Stimulated activated CD4-positive, alpha-beta T cell treated with anti-CD3 and anti-CD28 coated beads, Interleukin-2, amount 100 ng/mL, for 4 hours (primary cell): ENCODE results near the gene TMED8.
"Not testable (repeated sequence)": the region's sequence is repeated elsewhere in the genome, so short reads cannot be mapped to it uniquely, and the experiment has no call there.

Experiments
- DNase-seq: peaks from one replicate; pipeline ENCODE4 v3.0.0-alpha.2; 2020; ENCODE audit warnings: low read depth

The TMED8 gene, protein sequence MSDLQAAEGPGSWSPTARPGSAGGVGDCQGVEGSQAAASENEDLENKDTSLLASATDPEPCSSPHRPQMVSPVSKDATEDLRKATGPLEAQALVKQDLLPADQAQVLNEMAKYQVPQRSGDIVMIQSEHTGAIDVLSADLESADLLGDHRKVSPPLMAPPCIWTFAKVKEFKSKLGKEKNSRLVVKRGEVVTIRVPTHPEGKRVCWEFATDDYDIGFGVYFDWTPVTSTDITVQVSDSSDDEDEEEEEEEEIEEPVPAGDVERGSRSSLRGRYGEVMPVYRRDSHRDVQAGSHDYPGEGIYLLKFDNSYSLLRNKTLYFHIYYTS

DNA sequence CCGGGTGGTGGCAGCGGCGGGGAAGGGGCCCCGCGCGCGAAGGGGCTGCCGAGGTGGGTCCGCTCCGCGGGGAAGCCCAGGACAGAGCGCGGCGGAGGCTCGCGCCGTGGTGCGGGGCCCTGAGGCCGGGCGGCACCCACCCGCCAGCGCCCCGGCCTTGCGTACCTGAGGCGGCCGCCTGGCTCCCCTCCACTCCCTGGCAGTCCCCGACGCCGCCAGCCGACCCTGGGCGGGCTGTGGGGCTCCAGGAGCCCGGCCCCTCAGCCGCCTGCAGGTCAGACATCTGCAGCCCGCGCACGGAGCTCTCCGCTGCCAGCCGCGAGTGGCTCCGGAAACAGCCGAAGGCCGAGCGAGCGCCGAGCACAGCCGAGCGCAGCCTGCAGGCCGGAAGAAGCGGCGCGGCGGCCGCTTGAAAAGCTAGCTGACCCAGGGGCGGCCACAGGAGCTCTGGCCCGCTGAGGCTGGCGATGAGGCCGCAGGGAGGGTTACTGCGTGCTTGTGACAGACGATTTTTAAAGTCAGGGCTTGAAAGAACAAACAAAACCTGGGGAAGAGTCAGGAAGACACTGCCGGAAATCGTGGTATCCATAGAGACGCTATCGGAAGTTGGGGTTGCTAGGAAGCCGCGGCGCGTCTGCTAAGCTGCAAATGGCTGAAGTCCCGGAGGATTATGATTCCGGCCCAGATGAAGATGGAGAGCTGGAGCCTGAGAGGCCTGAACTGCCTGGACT, at the start of gene TMED8, which contains the start of gene SAMD15:
Gene TMED8, minus strand, starts transcription at position 324 of the 731 bp plus-strand sequence. Its CDS starts 41 bp downstream, at position 283.
Gene SAMD15, plus strand, starts transcription at position 609 of the 731 bp plus-strand sequence. Its CDS starts 40 bp downstream, at position 649.
- DNase-seq = peak; percentile 70

DNA sequence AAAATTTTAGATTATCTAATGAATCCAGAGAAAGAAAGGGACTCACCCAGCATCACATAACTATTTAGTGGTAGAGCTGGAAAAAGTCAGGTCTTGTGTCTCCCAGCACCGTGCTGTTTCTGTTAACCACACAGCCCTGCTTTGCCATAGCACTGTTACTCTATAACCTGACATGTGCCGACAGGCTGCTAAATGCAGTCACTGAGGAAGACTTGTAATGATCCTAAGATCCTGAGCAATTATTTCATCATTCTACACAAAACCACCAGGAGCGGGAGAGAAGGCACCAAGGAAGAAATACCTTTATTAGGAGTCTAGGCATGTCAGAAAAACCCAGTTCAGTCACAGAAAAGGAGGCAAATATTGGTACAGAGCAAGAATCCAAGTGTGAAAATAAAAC, 49.5 kb upstream of the TMED8 start:
- no peak for DNase-seq

DNA sequence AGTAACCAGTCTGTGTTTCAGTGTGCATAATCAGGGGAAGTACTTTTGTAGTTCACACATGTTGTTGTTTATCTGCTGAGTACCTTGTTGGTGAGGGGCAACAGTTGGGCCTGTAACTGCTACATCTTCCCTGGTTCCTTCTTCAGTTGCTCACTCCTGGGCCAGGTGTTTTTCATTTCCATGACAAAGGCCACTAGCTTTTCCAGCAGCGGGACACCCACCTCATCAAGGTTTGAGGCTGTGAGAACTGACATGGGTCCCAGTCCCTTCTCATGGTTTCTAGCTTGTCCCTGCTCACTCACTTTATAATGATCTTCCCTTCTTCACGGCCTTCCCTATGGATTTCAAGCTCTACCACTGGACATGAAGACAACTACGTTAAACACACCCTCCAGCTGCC, 48.0 kb upstream of the TMED8 start:
- no peak for DNase-seq

DNA sequence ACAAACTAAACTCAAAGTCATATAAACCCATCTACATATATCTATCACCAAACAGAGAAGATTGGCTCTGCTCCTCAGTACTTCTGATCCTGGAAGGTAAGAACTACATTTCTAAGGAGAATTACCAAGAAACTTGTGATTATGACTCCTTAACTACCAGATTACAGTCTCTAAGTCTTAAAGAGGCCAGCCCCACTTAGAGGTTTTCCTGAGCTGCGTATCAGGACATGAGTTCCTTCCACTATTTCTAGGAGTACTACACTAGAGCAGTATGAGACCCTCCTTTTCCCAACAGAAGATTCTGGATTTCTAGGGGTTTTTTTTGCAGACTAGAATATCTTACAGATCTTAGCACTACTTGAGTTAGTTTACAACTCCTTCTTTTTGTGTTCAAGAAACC, 46.5 kb upstream of the TMED8 start, which contains the start of gene NOXRED1:
Gene NOXRED1, minus strand, starts transcription at position 101 of the 400 bp plus-strand sequence. CDS start 634 bp downstream, outside the sequence.
- DNase-seq = no peak

DNA sequence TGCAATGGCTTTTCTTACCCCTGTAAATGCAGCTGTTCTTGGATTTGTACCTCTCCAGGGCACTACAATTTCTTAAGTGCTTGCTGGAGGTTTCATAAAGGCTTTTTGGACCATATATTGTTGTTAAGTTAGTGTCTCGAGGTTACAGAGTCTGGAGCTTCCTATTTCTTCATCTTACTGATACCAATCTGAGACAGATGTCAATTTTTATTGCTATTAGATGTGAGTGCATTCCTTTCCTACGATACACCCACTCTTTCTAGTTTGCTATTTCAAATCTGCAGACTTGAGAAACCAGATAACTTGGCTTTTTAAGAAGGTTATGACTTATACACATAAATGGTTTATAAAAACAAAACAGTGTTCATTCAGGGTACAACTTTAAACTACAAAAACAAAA, 44.3 kb upstream of the TMED8 start:
- no peak for DNase-seq

DNA sequence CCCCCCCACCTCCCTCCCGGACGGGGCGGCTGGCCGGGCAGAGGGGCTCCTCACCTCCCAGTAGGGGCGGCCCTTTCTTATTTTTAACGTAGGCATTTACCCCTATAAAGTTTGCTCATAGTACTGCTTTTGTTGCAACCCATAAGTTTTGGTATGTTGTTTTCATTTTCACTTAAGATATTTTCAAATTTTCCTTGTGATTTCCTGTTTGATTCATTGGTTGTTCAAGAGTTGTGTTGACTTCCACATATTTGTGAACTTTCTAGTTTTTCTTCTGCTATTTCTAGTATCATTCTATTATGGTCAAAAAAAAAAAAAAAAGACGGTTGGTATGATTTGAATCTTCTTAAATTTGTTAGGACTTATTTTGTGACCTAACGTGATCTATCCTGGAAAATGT, 39.9 kb upstream of the TMED8 start:
- no peak for DNase-seq

DNA sequence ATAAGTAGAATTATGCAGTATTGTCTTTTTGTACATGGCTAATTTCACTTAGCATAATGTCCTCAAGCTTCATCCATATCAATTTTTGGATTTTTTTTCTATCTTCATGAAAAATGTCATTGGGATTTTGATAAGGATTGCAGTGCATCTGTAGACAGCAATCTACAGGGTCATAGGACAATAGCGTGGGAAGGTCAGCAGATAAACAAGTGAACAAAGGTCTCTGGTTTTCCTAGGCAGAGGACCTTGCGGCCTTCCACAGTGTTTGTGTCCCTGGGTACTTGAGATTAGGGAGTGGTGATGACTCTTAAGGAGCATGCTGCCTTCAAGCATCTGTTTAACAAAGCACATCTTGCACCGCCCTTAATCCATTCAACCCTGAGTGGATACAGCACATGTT, 39.2 kb upstream of the TMED8 start:
- not testable (repeated sequence) for DNase-seq

DNA sequence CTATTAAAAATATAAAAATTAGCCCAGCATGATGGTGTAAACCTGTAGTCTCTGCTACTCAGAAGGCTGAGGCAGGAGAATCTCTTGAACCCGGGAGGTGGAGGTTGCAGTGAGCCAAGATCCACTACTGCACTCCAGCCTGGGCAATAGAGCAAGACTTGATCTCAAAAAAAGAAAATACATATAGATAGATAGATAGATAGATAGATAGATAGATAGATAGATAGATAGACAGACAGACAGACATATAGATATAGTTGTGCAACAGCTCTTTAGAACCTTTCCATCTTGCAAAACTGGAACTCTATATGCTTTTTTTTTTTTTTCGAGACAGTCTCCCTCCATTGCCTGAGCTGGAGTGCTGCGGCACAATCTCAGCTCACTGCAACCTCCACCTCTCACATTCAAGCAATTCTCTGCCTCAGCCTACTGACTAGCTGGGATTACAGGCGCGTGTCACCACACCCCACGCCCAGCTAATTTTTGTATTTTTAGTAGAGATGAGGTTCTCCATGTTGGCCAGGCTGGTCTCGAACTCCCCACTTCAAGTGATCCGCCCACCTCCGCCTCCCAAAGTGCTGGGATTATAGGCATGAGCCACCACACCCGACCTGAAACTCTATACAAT, 38.6 kb upstream of the TMED8 start:
- DNase-seq = not testable (repeated sequence)

DNA sequence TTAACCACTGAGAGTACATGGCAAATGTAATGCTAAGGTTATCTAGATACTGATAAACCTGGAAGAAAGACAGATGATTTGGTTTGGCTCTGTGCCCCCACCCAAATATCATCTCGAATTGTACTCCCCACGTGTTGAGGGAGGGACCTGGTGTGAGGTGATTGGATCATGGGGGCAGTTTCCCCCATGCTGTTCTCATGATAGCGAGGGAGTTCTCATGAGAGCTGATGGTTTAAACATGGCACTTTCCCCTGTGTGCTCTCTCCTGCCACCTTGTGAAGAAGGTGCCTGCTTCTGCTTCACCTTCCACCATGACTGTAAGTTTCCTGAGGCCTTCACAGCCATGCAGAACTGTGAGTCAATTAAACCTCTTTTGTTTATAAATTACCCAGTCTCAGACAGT, 32.2 kb upstream of the TMED8 start:
- DNase-seq = no peak

DNA sequence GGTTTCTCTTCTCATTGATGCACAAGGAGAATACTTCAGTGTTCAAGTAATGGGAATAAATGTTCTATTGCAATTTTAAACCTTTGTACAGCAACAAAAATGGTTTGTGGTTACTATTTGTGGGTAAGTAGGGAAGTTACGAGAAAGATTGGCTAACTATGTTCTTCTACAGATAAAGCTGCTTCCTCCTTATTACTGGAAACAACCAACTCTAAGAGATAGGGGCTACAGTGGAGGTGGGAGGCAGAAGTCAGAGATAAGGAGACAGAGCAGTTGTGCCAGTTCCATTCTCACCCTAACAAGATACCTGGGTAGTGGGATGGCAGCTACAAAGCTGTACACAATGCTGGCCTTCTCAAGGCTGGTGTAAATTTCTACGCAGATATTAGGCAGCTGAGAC, 30.3 kb upstream of the TMED8 start:
- DNase-seq = no peak

DNA sequence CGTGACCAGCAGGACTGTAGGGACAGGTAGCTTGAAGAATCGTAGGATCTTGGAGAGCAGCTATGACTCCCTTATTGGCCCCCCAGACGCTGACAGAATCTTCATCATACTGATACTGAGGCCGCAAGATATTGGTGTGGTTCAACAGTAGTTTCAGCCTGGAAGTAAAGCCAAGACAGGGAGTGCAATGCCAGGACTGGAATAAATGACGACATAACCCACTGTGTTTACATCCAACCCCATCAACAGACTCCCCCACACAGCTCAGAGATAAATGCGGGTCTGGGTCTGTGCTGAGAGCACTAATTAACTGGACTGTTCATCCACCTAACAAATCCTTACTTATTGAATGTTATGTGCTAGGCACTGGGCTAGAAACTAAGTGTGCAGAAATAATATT, 29.8 kb upstream of the TMED8 start:
- DNase-seq = no peak

DNA sequence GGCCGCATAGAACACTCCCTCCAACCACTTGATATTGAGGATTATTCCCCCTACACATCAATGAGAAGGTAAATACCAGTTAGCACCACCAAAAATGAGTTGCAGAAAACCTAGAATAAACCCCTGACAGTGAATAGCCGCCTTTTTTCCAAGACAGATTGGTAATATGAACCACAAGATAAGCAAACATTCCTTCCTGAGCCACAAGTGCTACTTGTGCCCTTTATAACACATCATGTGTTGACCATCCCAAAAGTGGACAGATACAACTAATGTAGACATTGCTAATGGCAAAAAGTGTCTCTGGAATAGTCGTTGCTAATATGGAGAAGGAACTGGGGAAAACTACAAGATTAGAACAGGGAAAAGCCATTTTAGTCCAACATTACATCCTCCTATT, 29.2 kb upstream of the TMED8 start:
- DNase-seq = no peak

DNA sequence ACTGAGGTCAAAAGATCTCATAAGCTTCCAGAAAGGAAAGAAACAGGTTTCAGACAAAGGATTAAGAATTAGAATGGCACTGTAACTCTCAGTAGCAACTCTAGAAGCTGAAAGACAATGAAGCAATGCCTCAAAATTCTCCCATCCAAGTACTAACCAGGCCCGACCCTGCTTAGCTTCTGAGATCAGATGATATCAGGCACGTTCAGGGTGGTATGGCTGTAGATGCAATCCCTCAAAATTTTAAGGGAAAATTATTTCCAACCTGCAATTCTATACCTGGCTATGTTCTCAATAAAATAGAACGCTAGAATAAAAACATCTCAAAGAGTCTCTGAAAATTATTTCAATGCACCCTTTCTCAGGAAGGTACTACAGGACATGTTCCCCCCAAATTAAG, 26.9 kb upstream of the TMED8 start:
- DNase-seq = no peak

DNA sequence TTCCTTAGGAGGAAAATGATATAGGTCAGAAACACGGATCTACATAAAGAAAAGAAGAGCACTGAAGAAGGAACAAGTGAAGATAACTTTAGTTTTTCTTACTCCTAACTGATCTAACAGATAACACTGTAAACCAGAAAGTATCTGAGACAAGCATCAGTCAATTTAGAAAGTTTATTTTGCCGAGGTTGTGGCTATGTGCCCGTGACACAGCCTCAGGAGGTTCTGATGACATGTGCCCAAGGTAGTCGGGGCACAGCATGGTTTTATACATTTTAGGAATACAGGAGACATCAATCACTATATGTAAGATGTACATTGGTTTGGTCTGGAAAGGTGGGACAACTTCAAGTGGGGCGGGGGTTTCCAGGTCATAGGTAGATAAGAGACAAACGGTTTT, 23.3 kb upstream of the TMED8 start:
- DNase-seq = no peak

DNA sequence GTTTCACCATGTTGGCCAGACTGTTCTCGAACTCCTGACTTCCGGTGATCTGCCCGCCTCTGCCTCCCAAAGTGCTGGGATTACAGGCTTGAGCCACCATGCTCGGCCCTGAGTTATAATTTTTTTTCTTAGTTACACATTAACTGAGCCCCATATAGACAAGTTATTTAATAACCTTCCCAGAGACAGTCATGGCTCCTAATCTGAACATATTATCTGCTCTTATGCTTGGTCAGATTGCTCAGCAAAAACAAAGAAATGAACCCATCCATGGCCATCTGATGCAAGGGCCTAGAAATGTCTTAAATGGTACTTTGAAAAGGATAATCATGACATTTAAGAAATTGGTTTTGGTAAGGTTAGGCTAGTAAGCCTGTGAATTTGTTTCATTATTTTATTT, 13.3 kb upstream of the TMED8 start:
- no peak for DNase-seq

DNA sequence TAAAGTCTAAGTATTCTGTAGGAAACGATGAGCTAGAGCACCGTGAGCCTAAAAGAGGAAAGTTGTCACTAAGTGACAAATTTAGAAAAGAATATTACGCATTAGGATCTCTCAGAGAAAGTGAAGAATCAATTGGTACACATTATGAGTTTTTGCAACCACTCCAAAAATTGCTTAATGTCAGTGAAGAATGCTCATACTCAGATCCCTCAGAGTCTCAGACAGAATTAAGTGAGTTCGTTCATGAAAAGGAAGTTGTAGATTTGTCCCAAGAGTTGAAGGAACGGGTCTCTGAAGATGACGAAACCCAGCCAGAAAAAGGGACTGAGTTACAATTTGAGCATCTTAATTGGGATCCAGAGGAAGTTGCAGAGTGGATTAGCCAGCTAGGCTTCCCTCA, 1.8 kb upstream of the TMED8 start:
- no peak for DNase-seq

DNA sequence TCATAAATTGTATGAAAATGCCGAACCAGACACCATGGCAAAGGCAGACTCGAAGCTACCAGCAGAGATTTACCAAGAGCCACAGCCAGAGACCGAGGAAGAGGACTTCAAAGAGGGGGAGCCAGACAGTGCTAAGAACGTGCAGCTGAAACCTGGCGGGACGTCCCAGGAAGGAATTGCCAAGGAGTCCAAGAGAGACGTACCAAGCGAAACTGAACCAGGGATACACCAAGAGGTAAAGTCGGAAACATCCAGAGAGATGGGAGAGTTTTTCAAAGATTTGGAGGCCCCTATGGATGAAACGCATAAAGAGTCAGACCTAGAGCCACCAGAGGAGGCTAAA, 579 bp upstream of the TMED8 start:
- DNase-seq = no peak

DNA sequence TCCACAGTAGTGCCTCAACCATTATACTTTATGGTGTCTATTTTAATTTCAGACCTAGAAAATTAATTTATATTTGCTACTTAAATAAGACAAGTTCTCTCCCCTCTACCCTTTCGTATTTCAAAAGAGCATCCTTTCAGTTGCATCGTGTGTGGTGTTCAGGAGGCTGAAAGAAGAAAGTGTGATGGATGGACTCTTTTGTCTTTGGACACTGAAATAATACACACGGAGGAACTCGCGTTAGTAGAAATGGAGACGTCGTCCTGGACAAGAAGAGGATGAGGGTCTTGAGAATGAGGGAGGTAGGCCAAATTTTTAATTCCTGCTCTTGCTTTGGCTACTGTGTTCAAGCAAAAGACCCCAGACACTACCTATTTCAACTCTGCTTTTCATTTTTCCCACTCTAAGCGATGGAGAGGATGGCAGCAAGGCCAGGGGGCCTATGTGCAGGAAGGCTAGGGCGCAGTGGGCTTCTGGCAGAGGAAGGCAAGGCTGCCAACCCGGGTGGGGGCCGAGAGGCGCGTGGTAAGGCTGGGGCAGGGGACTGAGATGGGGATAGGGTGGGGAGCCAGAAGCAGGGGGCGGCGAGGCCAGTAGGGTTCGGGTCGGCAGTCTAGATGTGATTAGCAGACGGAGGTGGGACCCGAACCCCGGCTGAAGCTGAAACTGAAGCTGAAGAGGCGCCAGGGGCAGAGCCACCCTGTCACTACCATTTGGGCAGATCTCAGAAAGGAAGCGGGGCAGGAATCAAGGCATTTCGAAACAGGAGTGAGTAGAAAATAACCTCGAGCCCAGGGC, 722 bp downstream of the TMED8 start:
- DNase-seq = peak; percentile 13

DNA sequence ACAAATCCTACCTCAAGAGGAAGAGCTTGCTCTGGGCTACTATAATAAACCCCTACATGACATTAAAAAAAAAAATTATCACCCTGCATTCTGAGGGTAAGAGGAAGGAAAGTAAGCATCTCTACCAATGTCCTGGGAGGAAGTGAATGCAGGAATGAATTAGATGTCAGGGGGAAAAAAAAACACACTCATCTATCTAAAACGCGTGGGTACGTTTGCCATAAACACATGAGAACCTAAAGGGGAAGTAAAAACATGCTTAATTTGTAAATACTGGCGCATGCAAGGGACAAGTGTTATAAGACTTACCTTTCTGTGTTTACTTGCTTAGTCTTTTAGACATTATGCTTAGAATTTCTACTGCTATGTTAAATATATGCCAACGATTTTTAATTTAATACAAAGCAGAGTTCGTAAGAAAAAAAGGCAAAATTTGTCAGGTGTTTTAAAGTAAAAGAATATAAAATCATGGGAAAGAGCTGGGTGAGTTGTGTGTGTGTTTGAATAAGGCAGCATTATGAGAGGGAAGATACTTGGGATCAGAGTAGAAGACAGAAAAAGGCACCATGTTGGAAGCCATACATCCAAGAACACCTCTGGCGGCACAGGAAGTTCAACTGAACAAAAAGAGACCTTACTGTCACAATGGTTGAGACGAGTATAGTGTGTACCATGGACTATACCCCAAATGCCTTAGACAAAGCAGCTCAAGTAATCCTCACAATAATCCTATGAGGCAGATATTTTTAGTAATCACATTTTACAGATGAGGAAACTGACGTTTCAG, 1.5 kb downstream of the TMED8 start:
- DNase-seq = no peak

DNA sequence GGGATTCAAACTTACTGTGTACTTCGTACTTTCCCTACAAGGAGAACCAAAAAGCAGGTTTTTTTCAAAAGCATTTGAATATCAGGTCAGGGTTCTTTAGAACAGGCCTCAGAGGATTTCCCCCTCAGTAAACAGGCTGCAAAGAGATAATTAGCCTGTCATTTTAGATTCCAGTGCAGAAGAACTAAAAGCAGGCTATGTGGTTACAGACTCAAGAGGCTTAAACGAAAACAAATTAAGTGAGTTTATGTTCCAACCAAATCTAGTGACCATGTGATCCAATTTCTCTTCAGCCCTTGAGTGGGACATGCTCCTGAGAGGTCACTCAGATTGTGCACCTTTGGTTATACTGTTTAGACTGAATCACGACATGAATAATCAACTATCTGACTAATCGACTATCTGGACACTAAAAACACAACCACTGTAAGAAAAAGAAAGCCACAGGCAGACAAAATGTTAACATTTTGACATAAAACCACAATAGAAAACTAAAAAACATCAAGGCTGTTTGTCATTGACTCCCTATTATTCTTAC, 4.5 kb downstream of the TMED8 start:
- no peak for DNase-seq

DNA sequence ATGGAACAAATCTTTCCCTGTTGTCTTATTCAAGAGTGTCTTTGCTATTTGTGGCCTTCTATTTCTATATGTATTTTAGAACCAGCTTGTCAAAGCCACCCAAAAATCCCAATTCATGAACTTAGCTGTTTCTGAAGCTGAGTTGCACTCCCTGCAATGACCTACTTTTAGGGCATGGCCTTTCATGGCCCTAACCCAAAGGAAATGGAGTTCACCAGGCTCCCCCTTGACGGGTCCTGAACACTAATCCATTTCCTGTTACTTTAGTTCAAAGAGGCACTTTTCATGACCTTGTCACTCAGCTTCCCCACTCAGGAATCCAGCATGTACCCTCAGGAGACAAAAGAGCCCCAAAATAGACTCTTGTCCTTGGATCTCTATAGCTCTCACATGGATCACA, 7.6 kb downstream of the TMED8 start:
- no peak for DNase-seq
